Activated T-cell treated with anti-CD3 and anti-CD28 coated beads for 1 hour (primary cell): ENCODE data around the gene NFKB1.

Experiments used
- DNase-seq: peaks from one replicate; pipeline ENCODE4 v3.0.0-alpha.2; 2020; ENCODE audit warnings: low read depth

NFKB1 gene

DNA sequence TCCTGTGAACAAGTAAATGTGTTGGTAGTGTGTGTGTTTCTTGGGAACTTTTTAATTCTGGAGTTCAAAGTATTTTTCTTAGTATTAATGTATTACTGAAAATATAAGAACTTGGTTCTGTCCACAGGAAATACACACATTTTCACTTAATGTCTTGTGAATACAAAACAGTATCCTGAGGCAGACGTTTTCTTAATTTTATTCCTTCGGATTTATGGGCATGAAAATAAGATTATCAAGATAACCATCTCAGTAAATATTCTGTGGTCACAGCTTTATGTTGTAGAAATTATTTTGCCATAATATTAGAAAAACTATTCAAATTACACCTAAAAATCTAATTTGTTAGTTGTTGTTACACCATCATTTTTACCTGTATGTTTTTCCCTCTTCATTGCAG is 29.8 kb downstream of the NFKB1 start:
- DNase-seq = no peak

DNA sequence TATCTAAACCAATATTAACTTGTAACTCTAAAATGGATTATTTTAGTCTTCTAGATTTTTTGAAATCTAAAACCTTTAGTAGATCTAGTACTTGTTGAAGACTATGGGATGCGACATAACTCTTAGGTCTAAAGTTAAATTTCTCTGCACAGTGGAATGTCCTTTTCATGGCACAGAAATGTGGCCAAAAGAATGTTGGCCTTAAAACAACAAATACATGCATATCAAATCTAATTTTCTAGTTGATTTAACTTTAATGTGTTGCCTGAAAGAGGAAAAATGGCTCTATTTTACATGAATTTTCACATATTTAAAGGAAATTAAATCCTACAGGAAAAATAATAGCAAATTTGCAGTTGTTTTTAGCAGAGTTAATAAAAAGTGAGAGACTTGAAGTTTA is 30.3 kb downstream of the NFKB1 start:
- no peak for DNase-seq

DNA sequence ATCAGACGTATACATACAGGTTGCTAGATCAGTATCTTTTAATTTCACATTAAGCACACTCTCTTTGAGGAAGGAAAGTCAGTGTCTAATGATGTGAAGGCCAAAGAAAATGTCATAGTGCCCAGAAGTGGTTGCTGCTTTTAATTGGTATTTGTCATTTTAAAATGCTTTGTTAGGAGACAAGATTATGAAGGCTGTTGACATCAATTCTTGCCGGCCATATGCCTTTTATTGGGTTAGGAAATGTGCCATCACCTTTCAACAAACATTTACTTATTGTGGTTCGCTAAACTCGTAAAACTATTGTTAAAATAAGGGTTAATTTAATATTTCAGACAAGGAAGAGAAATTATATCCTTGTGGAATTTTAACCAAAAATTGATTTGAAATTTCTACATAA is 32.2 kb downstream of the NFKB1 start:
- DNase-seq = no peak

DNA sequence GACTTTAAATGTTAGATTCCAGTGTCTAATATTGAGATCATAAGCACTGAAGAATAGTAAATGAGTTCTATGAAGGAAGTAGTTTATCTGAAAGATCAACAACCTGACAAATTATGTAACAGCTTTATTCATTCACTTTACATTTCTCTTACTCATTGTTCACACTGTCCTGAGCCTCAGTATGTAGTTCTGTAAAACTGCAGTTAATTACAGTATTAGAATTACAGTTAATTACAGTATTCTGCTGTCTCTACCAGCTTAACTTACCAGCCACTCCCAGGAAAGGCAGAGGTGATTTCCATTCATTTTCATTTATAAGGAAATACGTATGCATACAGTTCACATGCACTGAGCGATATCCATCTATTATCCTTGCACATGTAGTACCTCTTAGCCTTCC is 32.7 kb downstream of the NFKB1 start:
- DNase-seq = no peak

DNA sequence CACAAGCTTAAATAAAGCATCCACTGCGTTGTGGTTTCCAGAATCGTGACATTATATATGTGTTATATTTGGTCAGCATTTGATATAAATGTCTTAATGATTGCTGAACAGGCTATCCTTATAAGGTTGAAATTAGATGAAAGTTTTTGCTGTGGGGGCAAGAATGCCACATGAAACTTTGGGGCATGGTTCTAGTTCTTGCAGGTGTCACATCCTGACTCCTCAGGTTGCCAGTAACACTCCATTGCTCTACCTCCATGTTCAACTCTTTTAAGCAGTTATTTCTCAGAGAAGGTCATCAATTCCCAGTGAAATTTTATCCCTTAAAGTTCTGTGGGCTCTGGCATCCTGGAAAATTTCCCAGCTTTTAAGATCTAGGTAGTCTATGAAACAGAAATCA is 33.7 kb downstream of the NFKB1 start:
- DNase-seq = no peak

DNA sequence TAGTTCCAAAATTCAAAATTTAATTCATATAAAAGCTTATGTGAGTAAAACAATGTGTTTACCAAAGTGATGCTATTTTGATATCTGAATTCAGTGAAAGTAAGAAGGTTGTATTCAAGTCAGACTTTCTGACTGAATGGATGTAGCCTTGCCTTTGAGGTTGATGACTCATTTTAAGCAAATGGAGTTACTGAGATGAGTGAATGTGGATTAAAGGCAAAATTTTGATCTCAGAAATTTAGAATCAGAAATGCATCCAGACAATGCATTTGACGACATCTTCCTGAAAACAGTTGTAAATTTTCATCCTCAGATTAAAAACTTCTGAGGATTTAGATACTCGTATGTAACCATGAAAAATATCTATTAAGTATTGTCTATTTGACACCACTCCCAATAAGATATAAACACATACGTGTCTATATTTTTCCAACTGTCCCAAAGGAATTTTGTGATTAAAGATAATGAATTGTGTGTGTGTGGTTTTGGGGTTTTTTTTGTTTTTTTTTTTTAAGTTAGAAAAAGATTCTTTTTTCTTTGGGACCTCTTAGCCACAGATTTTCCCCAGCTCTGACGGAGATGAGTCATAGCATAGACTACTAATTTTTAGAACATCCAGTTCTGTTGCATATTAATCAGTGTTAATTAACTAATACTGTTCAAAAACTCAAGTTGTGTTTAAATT is 34.4 kb downstream of the NFKB1 start:
- no peak for DNase-seq

DNA sequence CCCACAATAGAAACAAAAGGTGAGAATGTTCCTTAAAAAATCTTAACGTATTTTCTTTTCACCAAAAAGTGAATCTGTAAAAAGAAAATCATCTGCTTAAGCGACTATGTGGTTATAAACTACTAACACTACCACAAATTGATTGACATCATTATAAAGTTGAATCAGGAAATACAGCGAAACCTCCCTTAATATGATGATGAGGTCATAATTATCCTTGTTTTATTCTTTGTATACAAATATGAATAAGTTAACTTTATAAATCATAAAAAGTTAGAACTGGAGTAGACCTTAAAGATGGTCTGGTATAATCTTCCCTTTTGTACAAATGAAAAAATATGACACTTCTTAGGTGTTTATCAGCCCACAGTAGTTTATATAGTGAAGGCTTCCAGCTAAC is 35.6 kb downstream of the NFKB1 start:
- DNase-seq = no peak

DNA sequence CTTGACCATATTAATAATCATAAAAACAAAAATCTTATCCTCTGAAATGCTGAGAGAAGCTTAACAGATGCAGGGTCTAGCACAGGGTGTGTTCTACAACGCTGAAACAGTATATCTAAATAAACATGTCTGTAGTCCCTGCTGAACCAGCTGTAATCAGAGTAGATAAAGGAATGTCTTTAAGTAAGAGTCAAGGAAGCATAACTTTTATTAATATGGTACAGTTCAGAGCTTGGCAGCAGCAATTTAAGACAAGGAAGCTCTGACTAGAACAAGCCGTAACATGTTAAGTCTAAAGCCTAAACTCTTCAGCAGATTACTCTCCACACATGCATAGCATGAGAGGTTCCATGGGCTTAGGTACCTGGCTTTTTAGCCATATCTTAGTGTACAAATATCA is 36.1 kb downstream of the NFKB1 start:
- DNase-seq = no peak

DNA sequence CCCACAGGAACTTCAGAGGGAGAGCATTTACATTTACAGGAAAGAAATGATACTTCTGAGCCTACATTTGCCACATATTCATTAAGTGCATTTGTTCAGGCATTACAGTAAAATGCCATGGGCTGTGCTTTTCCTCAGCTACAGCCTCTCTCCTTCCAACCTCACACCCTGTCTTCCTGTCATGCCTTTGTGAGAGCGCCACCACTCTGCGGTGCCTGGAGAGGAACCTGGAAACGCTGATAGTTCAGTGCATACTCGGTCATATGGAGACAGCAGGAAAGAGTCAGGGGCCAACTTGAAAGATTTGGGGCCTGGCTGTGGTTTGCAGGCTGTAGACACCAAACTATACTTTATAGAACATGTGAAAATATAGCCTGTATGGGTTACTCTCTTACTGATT is 40.5 kb downstream of the NFKB1 start:
- no peak for DNase-seq

DNA sequence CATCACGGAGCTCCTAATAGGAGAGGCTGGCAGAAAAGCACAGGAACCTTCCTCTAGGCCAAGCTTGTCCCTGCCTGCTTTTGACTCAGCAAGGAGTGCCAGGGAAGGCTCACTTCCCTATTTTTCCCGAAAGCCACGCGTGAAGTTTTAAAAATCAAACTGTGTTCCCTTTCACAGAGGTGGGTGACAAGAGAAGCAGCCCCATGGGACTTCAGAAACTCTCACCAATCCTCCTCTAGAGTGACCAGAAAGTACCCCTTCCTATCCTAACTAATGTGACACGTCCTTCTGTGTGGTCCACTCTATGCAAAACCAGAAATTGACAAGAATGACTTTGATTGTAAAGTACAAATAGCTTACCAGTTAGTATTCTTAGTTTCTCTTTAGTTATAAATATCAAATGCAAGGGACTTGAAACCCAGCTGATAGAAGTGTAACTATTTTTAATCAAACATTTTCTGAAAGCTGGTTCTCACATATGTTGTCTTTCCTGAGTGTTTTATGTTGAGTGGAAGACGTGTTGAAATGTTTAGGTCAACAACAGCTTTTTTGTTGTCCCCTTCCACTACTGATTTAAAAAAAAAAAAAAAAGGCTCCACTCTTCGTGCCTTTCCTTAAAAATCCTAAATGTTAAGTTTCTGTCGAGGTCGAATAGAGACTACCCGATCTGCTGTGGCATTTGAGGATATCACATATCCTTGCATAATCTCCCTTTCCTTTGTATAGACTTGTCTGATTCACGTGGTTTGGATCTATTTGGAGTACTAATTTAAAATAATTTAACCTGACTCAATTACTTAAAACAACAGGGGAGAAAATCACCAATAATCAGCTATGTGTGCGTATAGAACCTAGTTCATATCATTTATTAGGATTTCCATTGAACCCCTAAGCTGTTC is 42.1 kb downstream of the NFKB1 start:
- DNase-seq = no peak

DNA sequence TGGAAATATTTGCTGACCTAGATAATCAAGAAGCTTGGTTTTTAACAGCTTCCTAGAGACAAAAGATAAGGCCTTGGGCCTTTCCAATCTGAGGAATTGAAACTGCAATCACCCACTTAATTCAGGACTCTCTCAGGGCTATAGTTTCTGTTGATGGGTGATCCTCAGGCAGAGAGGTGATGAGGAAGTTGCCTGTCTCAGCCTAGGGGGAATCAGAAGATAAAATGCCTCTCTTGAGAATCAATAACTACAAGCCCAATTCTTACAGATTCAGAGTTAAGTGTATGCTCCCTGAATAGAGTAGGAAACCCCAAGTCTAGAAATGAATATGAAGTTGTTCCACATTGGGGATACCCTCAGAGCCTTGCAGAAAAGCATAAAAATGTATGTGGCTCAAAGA is 45.5 kb downstream of the NFKB1 start:
- DNase-seq = no peak

DNA sequence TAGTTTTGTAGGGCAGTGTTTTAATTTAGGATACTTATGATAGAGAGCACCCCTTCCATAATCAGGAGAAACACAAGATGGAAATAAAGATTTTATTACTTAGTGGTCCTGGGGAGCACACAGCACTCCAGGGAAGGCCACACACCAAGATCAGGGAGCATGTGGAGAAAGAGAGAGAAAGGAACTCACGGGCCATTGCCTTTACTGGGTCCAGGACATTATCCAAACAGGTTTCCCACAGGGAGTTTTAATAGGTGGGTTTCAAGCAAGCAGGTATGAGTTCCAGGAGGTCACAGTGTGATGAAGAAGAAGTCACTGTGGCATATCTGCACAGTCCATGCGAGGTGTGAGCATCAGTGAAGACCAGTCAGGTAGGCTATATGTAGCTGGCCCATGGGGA is 46.8 kb downstream of the NFKB1 start:
- DNase-seq = no peak

DNA sequence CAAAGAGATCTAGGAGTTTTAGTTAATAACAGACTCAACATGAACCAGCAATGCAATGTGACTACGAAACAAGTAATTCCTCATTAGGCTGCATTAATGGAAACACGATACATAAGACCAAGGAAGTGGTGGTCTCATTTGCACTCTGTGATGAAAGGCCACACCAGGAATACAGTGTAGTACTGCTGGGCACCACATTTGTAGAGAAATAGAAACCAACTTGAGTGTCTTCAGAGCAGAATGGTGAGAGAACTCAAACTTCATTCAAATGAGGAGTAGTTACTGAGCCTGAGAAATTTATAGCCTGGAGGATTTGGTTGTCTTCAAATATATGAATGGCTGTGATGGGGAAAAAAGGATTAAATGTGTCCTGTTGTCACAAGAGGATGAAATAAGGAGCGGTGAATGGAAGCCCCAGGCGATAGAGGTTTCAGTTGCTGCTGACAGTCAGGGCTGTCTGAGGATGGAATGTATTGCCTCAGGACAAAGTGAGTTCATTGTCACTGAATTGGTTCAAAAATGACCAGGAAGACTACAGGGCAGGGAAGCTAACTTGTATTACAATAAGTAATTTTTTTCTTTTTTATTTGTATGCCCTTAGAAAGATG is 50.9 kb downstream of the NFKB1 start:
- DNase-seq = no peak

DNA sequence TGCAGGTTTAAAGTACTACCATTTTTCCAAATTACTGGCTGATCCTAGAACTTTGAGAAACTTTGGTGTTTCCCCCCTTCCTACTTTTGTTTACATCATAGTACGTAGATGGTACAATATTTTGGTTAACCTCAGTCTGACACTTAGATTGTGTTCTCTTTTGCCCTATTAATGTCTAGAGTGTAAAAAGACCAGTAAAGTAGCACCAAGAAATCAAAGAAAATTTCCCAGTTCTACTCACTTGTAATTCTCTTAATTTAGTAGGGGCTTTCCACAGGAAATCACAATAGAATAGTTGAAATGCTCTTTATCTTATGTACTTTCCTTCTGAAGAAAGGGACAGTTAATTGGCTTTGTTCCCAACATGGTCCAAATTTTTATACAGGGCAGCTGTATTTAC is 51.6 kb downstream of the NFKB1 start:
- DNase-seq = no peak

DNA sequence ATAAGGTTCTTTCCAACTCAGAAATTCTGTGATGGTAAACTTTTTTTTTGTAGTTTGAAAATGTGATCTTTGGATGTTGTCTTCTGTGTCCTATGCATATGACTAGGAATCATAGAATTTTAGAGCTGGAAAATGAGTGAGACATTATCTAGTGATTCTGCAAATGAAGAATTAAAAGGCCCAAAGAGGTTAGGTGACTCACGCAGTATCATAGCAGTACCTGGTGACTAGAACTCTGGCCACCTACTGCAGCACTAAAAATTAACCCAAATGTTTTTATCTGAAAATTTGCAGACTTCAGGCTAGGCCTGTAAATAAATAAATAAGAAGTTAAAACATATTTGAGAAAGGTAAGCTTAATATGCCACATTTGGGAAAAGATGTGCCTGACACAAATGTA is 52.8 kb downstream of the NFKB1 start:
- no peak for DNase-seq

DNA sequence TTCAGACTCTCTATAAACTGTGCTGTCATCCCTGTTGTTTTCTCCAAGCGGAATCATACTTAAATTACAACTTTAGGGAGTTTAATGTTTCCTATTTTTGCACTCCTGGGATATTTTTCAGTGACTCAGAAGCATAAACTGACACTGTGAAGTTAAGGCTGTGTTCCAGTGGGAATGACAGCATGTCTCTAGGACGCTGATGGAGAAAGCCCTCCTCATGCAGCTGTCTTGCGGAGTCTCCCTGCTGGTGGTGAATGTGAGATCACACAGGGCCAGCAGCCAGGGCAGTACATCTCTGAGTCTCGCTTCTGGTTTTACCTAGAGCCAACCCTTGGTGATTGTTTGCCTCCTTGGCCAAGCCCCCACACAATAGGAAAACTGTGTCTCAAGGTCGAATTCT is 53.3 kb downstream of the NFKB1 start:
- DNase-seq = no peak

DNA sequence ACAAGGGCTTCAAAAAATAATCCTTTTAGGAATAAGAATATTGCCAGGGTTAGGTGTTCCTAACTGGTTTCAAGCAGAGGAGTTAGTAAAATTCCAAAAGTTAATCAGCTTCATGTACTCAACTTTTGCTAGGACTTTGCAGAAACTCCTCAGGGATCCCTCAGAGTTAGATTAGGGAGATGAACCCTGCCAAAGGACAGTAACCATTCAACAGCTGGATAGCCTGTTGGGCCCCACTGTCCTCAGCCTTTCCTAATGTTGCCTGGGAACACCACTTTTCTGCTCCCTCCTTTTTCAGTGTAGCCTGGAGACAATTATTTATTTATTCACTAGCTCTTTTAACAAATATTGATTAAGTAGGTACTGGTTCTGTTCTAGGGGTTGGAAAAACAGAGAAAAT is 53.8 kb downstream of the NFKB1 start:
- DNase-seq = no peak

DNA sequence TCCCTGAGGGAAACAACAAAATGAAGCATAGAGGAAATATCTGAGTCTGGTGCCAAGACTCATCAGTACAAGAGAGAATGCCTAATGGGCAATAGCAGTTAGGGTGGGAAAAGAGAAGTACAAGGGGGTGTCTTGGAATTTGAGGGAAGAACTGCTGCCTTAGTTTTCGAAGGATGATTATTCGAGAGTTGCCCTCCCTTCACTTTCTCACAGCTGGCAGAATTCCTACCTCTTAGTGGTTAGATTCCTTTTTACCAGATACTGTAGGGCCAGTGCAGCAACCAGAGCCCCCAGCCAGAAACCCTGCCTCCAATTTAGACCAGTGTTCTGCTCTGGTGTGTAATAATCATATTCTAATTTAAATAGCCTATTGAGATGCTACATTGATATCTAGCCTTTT is 56.5 kb downstream of the NFKB1 start:
- no peak for DNase-seq

DNA sequence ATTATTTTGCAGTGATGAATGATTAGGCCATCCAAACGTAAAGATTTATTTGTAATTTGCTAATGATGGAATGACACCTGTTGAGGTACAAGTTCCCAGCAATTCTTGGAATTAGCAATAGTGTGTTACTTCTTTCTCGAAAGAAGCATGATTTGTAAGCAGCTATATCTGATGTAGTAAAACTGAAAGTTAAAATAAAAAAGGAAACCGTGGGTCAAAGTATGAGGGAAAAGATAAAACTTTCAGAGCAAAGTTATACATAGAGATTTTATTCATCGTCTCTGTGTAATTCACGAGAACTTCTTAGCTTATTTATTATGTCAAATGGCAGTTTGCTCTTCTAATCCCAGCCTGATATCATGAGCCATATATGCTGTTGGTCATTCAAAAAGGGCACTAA is 59.0 kb downstream of the NFKB1 start:
- no peak for DNase-seq

DNA sequence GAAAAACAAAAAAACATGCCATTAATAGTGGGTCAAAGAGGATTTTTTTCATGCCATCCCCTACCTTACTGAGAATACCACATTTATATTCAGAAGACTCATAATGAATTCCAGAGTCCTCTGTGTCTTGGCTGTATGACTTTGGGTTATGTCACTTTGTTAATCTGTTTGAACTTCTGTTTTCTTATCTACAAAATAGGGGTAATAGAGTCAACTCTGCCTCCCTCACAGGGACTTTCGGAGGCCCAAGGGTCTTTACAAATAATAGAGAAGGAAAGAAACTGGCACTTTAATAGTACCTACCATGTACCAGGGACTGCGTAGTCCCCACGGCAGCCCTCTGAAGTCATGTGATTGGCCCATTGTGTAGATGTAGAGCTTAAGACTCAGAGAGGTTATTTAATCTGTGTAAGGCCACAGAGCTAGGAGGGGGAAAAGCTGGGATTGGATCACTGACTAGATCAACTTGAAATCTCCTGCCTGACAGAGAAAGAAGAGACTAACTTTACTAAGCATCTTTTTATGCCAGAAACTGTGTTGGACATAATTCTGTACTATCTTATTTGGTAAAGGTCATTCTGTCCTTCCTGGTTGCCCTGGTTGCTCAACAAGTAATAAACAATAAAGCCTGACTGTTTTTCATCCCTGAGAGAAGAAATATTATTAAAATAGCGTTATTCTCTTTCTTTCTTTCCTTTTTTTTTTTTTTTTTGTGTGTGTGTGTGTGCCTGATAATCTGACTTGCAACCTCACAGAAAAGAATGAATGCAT is 59.6 kb downstream of the NFKB1 start:
- DNase-seq = no peak

DNA sequence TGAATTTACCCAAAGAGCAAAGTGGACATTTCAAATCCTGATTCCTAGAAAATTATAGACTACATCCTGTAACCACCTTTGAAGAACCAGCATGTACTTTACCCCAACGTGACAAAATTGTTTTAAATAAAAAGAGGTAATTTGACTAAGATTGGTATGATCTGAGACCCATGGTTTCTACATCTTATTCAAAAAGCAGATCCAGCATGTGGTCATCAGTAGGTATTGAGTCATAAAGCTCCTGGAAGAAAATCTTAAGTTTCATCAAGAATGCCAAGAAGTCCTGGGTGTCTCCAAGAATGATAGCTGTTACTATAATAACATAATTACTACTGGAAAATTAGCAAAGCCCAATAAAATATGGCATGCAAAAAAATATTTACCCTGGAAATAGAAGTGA is 61.8 kb downstream of the NFKB1 start:
- DNase-seq = no peak

DNA sequence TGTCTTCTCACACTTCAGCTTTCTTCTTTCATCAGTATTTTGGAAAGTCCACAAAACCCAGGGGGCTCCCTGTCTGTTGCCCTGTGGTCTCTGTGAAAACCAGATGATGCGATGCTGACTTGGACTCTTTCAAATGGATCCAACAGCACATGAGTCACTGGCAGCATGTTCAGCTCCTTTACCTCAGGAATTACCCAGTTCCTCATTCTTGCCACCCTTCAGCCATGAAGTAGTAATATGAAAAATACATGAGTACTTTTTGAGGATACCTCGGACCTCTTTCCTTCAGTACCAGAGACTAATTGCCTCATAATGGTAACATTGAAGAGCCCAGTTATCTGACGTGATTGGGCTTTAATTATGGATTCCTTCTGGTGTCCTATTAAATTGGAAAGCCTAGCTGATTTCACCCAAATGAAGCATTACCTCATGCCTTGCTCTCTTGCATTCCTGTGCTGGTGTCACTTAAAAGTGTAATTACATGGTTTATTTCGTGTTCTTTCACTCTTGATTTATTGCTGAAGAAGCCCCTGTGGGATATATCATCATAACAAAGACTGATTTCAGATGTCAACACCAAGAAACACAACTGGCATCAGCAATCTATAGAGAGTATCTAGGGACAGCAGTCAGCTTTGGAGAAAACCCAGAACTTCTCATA is 63.4 kb downstream of the NFKB1 start:
- no peak for DNase-seq
